WI38 (cell line): Measurements from ENCODE around the gene IQUB.
"Not testable (repeated sequence)": the region's sequence is repeated elsewhere in the genome, so short reads cannot be mapped to it uniquely, and the experiment has no call there.

ENCODE experiments used
- H3K4me3 ChIP-seq: 2 replicates; pipeline ENCODE4 v1.5.1; 2011; ENCODE audit warnings: low read depth, mild to moderate bottlenecking, control low read depth, low read length
- CTCF ChIP-seq: IDR thresholded peaks from 2 replicates; pipeline ENCODE4 v1.5.1; 2012; ENCODE audit warnings: low read depth, mild to moderate bottlenecking, control low read depth, low read length

Gene IQUB

DNA sequence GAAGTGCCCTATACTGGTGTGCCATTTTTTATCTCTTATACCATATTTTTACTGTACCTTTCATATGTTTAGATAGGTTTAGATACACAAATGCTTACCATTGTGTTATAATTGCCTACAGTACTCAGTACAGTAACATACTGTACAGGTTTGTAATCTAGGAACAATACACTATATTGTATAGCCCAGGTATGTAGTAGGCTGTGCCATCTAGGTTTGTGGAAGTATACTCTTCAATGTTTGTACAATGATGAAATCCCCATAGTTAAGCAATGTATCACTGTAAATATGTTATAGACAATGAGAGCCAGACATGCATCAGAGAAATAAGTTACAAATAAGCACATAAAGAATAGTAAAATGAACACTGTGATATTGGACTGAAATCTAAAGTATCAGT is 109.1 kb downstream of the IQUB start:
- no peak overlapping the region for H3K4me3 ChIP-seq
- no peak for TF ChIP-seq CTCF

- no peak overlapping the region for H3K4me3 ChIP-seq
- no peak for TF ChIP-seq CTCF
These were observed 109.9 kb downstream of the IQUB start for GRCh38 chr7:123424463-123424862.

DNA sequence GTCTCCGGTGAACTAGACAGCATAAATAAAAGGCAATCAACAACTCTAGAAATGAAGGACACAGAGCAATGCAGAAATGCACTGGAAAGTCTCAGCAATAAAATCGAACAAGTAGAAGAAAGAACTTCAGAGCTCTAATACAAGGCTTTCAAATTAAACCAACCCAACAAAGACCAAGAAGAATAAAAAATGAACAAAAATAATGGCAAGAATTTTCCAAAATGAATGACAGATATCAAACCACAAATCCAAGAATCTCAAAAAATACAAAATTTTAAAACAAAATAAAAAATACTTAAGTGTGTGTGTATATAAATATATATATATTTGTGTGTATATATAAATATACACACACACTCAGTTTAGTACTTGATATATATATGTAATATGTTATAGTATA is 110.8 kb downstream of the IQUB start:
- no peak overlapping the region for H3K4me3 ChIP-seq
- no peak for TF ChIP-seq CTCF

DNA sequence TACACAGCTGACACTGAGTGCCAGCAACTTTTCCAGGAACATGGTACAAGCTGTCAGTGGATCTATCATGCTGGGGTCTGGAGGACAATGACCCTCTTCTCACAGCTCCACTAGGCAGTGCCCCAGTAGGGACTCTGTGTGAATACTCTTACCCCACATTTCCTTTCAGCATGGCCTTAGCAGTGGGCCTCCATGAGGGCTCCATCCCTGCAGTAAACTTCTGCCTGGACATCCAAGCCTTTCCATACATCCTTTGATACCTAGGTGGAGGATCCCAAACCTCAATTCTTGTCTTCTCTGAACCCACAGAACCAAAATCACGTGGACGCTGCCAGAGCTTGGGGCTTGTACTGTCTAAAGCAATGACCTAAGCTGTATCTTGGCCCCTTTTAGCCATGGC is 116.8 kb downstream of the IQUB start:
- no peak overlapping the region for H3K4me3 ChIP-seq
- no peak for TF ChIP-seq CTCF

DNA sequence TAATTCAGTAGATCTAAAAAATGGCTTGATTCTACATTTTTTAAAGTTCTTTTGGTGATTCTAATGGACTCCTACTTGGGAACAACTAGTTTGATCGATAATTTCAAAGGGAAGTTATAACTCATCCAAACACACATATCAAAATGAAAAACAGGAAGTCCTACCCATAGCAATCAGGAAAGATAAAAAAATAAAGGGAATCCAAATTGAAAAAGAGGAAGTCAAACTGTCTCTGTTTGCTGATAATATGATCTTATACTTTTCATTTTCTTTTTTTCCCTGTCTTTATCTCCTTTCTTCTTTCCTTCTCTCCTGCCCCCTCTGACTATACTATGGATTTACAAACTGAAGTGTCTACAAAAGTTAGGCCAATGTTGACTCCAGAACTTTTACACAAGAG is 118.8 kb downstream of the IQUB start:
- H3K4me3 ChIP-seq = no peak overlapping the region
- no peak for TF ChIP-seq CTCF

DNA sequence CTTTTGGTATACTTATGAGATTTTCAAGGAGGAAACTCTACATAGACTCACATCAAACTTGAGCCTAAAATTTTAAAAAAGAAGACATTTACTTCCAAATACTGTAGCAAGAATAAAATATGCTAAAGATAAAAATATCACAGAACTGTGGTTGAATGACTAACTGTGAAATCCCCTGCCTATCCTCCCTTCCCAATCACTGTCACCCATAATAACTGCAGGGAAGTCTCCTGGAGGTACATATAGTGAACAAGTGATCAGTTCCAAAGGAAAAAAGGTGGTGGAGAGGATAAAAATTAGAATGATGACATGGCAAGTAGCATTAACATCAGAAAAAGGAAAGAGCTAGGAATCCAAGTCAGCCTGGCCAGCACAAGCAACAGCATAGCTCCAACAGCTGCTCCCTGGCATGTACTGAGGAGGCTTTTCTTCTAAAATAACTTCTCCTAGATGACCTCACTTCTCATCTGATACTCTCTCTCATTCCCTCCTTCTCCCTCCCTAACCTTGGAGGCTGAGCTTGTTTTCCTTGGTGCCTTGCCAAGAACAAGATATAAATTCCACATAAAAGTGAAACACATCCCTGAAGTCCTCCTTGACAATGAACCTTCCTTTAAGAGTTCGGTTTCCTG is 124.0 kb downstream of the IQUB start:
- no peak for TF ChIP-seq CTCF
- H3K4me3 ChIP-seq = no peak overlapping the region

GRCh38 chr7:123407951-123408350 is 126.4 kb downstream of the IQUB start:
- not testable (repeated sequence) for H3K4me3 ChIP-seq
